Esophagus (tissue), 2 donors: ENCODE data around the gene AK8. TPM values are rescaled to one million over a fixed set of nuclear protein-coding genes. Genes with fewer than 3 reads are reported as not detected.

Source experiments
- H3K27ac ChIP-seq, 2 donors: one replicate each; pipeline ENCODE4 v1.5.1; 2013; ENCODE audit warnings: low read depth in 2 of 2, mild to moderate bottlenecking in 2 of 2, inconsistent platforms in 1 of 2, low read length in 1 of 2, moderate library complexity in 1 of 2
- H3K27me3 ChIP-seq, 2 donors: one replicate each; pipeline ENCODE4 v1.6.1; 2013; ENCODE audit warnings: low read length in 2 of 2, control low read depth in 1 of 2, mild to moderate bottlenecking in 1 of 2; ENCODE audit not compliant: insufficient read depth in 2 of 2, control insufficient read depth in 1 of 2
- H3K36me3 ChIP-seq, 2 donors: one replicate each; pipeline ENCODE4 v1.6.1; 2013; ENCODE audit warnings: low read length in 1 of 2; ENCODE audit not compliant: control insufficient read depth in 2 of 2, insufficient read depth in 2 of 2
- H3K4me1 ChIP-seq, 2 donors: one replicate each; pipeline ENCODE4 v1.6.1; 2013; ENCODE audit warnings: low read length in 1 of 2; ENCODE audit not compliant: control insufficient read depth in 2 of 2, insufficient read depth in 2 of 2
- H3K4me3 ChIP-seq, 2 donors: one replicate each; pipeline ENCODE4 v1.5.1; 2013; ENCODE audit warnings: low read length in 2 of 2, mild to moderate bottlenecking in 2 of 2, low read depth in 1 of 2, moderate library complexity in 1 of 2
- H3K9me3 ChIP-seq, 2 donors: one replicate each; pipeline ENCODE4 v1.6.1; 2013; ENCODE audit warnings: mild to moderate bottlenecking in 2 of 2, low read depth in 1 of 2, low read length in 1 of 2, moderate library complexity in 1 of 2; ENCODE audit not compliant: control insufficient read depth in 2 of 2, insufficient read depth in 1 of 2
- WGBS, 2 donors: extraction: QIAGEN DNeasy Blood & Tissue Kit; methylation state at CpG; one replicate each; pipeline ENCODE4 v1.1.7; 2013; 5-methylcytosine and 5-hydroxymethylcytosine counted together
- polyA plus RNA-seq, 2 donors: library from polyadenylated mRNA; stranded (reverse); fragments of 200-250 nt; gene quantifications; one replicate each; pipeline ENCODE4 v1.2.3, GENCODE V29; 2013
- donor health status: healthy with polysubstance abuse.
- donor health status: Bipolar disorder and iron deficiency.

Gene AK8
- polyA plus RNA-seq, 2 donors: 0.39 to 0.58 TPM

GRCh38 chr9:132770770-132771310, 107.2 kb downstream of the AK8 start:
- no peaks in the 10 kb centered on the region for H3K36me3 ChIP-seq
- no peaks in the 10 kb centered on the region for H3K9me3 ChIP-seq
- peak overlapping the region; percentile 78 to 85 for H3K4me3 ChIP-seq
- H3K27me3 ChIP-seq: no peaks in the 10 kb centered on the region
- peak overlapping the region in 1 of 2 donors; percentile 36 for H3K27ac ChIP-seq
- 84 to 92% methylated on average over 10 of the region's 10 CpGs for WGBS, 2 donors
- H3K4me1 ChIP-seq: peaks cover 0 to 3% of the 10 kb centered on the region in 2 donors

- Histone ChIP-seq H3K27ac (peak overlapping the region; percentile 36 to 80), H3K36me3 (no peaks in the 10 kb centered on the region), H3K27me3 (no peaks in the 10 kb centered on the region), H3K4me1 (peaks cover 0 to 3% of the 10 kb centered on the region in 2 donors), H3K4me3 (peak overlapping the region; percentile 78 to 85), H3K9me3 (no peaks in the 10 kb centered on the region)
- WGBS, 2 donors: 10% methylated on average over 54 of the region's 54 CpGs
Measured at GRCh38 chr9:132769906-132770769, 107.9 kb downstream of the AK8 start.

- WGBS, 2 donors: 1% methylated on average over 25 of the region's 25 CpGs
- Histone ChIP-seq H3K9me3 (no peaks in the 10 kb centered on the region), H3K4me1 (peaks cover 0 to 3% of the 10 kb centered on the region in 2 donors), H3K27me3 (no peaks in the 10 kb centered on the region), H3K4me3 (peak overlapping the region; percentile 78 to 85), H3K36me3 (no peaks in the 10 kb centered on the region), H3K27ac (peak overlapping the region; percentile 71 to 80)
Measured at GRCh38 chr9:132768932-132769905, 108.9 kb downstream of the AK8 start.

- 81 to 84% methylated on average over 3 of the region's 3 CpGs for WGBS, 2 donors
Measured at GRCh38 chr9:132763574-132763973, 114.5 kb downstream of the AK8 start.

GRCh38 chr9:132762896-132763295, 115.2 kb downstream of the AK8 start:
- Histone ChIP-seq H3K36me3 (no peaks in the 10 kb centered on the region), H3K27me3 (no peaks in the 10 kb centered on the region), H3K4me3 (no peak overlapping the region), H3K9me3 (no peaks in the 10 kb centered on the region), H3K4me1 (no peaks in the 10 kb centered on the region), H3K27ac (no peak overlapping the region)
- 93 to 95% methylated on average over 4 of the region's 4 CpGs for WGBS, 2 donors

More at GRCh38 chr9:132763574-132763973, 114.5 kb downstream of the AK8 start:
- Histone ChIP-seq H3K27me3 (no peaks in the 10 kb centered on the region), H3K9me3 (no peaks in the 10 kb centered on the region), H3K36me3 (no peaks in the 10 kb centered on the region), H3K27ac (no peak overlapping the region), H3K4me1 (no peaks in the 10 kb centered on the region), H3K4me3 (no peak overlapping the region)

- Histone ChIP-seq H3K27ac (no peak overlapping the region), H3K36me3 (no peaks in the 10 kb centered on the region), H3K4me1 (no peaks in the 10 kb centered on the region), H3K4me3 (no peak overlapping the region), H3K27me3 (no peaks in the 10 kb centered on the region), H3K9me3 (no peaks in the 10 kb centered on the region)
- WGBS, 2 donors: 70 to 84% methylated on average over 1 of the region's 1 CpG
Measured at GRCh38 chr9:132761602-132762001, 116.5 kb downstream of the AK8 start.

GRCh38 chr9:132760057-132760456, 118.0 kb downstream of the AK8 start:
- WGBS, 2 donors: 65 to 83% methylated on average over 1 of the region's 1 CpG

DNA sequence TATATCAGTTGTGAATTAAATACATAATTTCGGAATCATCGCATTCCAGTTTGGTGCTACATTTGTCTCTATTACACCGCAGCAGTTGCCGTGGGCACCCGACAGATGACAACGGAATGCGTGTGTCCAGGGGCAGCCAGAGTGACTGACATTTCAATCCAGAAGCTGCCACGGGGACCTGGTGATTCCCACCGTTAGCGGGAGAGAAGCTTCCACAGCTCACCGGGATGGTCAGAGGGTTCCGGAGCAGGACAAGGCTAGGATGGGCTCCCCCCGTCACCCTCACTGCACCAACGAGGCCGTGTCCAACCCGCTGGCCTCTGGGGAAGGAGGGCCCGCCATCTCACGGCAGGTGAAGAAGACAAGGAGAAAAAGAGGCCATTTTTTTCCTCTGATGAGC, 121.1 kb downstream of the AK8 start:
- Histone ChIP-seq H3K4me3 (no peak overlapping the region), H3K27me3 (no peaks in the 10 kb centered on the region), H3K36me3 (no peaks in the 10 kb centered on the region), H3K9me3 (no peaks in the 10 kb centered on the region), H3K27ac (no peak overlapping the region), H3K4me1 (peaks cover 0 to 2% of the 10 kb centered on the region in 2 donors)
- 83 to 93% methylated on average over 18 of the region's 18 CpGs for WGBS, 2 donors

More at GRCh38 chr9:132760057-132760456, 118.0 kb downstream of the AK8 start:
- Histone ChIP-seq H3K36me3 (no peaks in the 10 kb centered on the region), H3K9me3 (no peaks in the 10 kb centered on the region), H3K27me3 (no peaks in the 10 kb centered on the region), H3K27ac (no peak overlapping the region), H3K4me3 (no peak overlapping the region), H3K4me1 (no peaks in the 10 kb centered on the region)

DNA sequence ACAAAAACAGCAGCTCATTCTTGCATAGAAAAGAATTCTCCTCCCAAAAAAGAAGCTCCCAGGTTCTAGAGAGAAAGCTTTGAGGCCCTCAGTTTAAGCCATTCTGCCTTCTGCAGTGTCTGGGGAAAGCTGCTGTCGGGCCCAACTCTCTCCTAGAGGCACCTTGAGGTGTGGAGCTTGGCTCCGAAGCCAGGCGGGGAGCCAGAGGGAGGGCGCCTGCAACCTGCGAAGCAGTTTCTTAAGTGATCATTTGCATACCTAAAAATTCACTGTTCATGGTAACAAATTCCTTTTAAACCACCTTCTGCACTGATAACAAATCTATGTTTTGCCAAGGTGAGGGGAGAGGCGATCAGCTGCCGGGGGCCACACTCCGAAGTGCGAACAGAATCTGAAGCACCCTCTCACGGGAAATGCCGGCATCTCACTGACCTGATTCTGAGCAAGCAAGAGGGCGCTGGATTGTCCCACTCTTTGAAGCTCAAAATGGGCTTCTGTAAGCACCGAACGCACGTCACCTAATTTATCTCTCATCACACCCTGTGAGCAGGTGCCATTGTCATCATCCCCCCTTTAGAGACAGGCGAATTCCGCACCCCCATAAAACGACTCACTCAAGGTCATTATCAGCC, 121.8 kb downstream of the AK8 start:
- Histone ChIP-seq H3K27ac (no peak overlapping the region), H3K36me3 (no peaks in the 10 kb centered on the region), H3K9me3 (no peaks in the 10 kb centered on the region), H3K4me1 (peaks cover 2 to 3% of the 10 kb centered on the region in 2 donors), H3K4me3 (no peak overlapping the region), H3K27me3 (no peaks in the 10 kb centered on the region)
- WGBS, 2 donors: 71 to 76% methylated on average over 18 of the region's 18 CpGs
